K562 (cell line): ENCODE results near the gene ZNF844. TPM values are rescaled to one million over a fixed set of nuclear protein-coding genes. Genes with fewer than 3 reads are reported as not detected.
A peak's percentile ranks its signal among the peaks of the same experiment; 100 is the strongest.

Experiments used
- ATAC-seq: fragments of 200-7000 bp; cut with Tn5 transposase; 3 replicates; pipeline ENCODE4 v1.9.1; 2020; ENCODE audit warnings: moderate library complexity
- BruUV-seq: library from RNA; stranded (reverse); fragments of 400-500 nt; replicated peaks from 2 replicates; lab custom pipeline; 2021; lab: Mats Ljungman, UMichigan
- CTCF ChIA-PET: fragments of 300-600 bp; formaldehyde crosslinking; extraction: SDS; loops from one replicate; lab custom pipeline; 2021; ENCODE audit warnings: low intra/inter-chr PET ratio; lab: Yijun Ruan, JAX
- POLR2A ChIA-PET: fragments of 300-600, 350-650 bp; sonication (Branson Sonifier 250); formaldehyde crosslinking; extraction: SDS; loops from one replicate; lab custom pipeline; 2021; ENCODE audit warnings: antibody characterized with exemption, inconsistent platforms; lab: Yijun Ruan, JAX
- DNase-seq, 4 experiments: peaks; one replicate each; pipeline versions ENCODE4 v3.0.0 to v3.0.0-alpha.2; 2011 to 2018; ENCODE audit warnings: low spot score in 3 of 4, mixed read lengths in 3 of 4; ENCODE audit errors: extremely low read depth in 1 of 4
- FAIRE-seq: peaks from 2 replicates; lab custom pipeline; 2011; peaks lifted over from hg19 to GRCh38; lab: Jason Lieb, UNC
- H2AFZ ChIP-seq: 2 replicates; pipeline ENCODE4 v1.6.0; 2011; ENCODE audit warnings: low read depth, low read length, control low read depth, inconsistent platforms
- H3K27ac ChIP-seq: fragments of 200-600 bp; 3 replicates; pipeline ENCODE4 v1.8.0; 2011; ENCODE audit warnings: low read depth, mild to moderate bottlenecking, control low read depth, inconsistent platforms, low read length, moderate library complexity, mixed read lengths; ENCODE audit errors: extremely low read depth
- H3K27me3 ChIP-seq, 2 experiments: fragments of 300-600 bp in 1 of 2; 2 replicates in 1 of 2; 3 replicates in 1 of 2; pipeline versions ENCODE4 v1.6.0 to v1.8.0; 2011; ENCODE audit warnings: inconsistent platforms in 2 of 2, low read length in 2 of 2, mild to moderate bottlenecking in 1 of 2, mixed read lengths in 1 of 2, moderate library complexity in 1 of 2; ENCODE audit not compliant: control insufficient read depth in 2 of 2, insufficient read depth in 2 of 2
- H3K36me3 ChIP-seq: fragments of 300-600 bp; 3 replicates; pipeline ENCODE4 v1.8.0; 2011; ENCODE audit warnings: mild to moderate bottlenecking, low read length, inconsistent platforms; ENCODE audit not compliant: control insufficient read depth, insufficient read depth
- H3K4me1 ChIP-seq, 2 experiments: fragments of 200-600 bp in 1 of 2; replicated peaks in 1 of 2; 2 replicates in 1 of 2; 3 replicates in 1 of 2; pipeline versions ENCODE4 v1.5.1 to v1.8.0; 2011; ENCODE audit warnings: inconsistent platforms in 2 of 2, low read length in 2 of 2, mild to moderate bottlenecking in 1 of 2, mixed read lengths in 1 of 2, moderate library complexity in 1 of 2; ENCODE audit not compliant: control insufficient read depth in 2 of 2, insufficient read depth in 2 of 2
- H3K4me2 ChIP-seq: 2 replicates; pipeline ENCODE4 v1.6.1; 2011; ENCODE audit warnings: low read length, control low read depth, inconsistent platforms, mixed read lengths; ENCODE audit not compliant: insufficient read depth
- H3K4me3 ChIP-seq: fragments of 200-600 bp; sonication (generic), shearing (Covaris generic); 2 replicates; pipeline ENCODE4 v1.5.1; 2016; ENCODE audit warnings: control low read depth, inconsistent platforms
- H3K79me2 ChIP-seq: fragments of 200-600 bp; 3 replicates; pipeline ENCODE4 v1.8.0; 2011; ENCODE audit warnings: low read length, inconsistent platforms; ENCODE audit not compliant: control insufficient read depth, insufficient read depth
- H3K9ac ChIP-seq, 2 experiments: 2 replicates each; pipeline versions ENCODE4 v1.6.0 to v1.6.1; 2011; ENCODE audit warnings: low read depth in 2 of 2, low read length in 2 of 2, control low read depth in 1 of 2, inconsistent platforms in 1 of 2, mild to moderate bottlenecking in 1 of 2, mixed read lengths in 1 of 2; ENCODE audit not compliant: insufficient read depth in 1 of 2
- H3K9me1 ChIP-seq: one replicate; pipeline ENCODE4 v1.6.0; 2011; ENCODE audit warnings: inconsistent platforms, mild to moderate bottlenecking, low read length, moderate library complexity; ENCODE audit not compliant: control insufficient read depth, insufficient read depth
- H3K9me3 ChIP-seq: replicated peaks from 2 replicates; pipeline ENCODE4 v1.5.1; 2011; ENCODE audit warnings: low read depth, low read length, inconsistent platforms; ENCODE audit not compliant: control insufficient read depth, insufficient read depth
- H4K20me1 ChIP-seq: replicated peaks from 2 replicates; pipeline ENCODE4 v1.6.1; 2011; ENCODE audit warnings: low read length, inconsistent platforms, mixed read lengths; ENCODE audit not compliant: control insufficient read depth, insufficient read depth
- BHLHE40 ChIP-seq: IDR thresholded peaks from 2 replicates; pipeline ENCODE4 v1.6.1; 2011; ENCODE audit warnings: low read length, improper control_type of control experiment
- CBX1 ChIP-seq: sonication (generic); IDR thresholded peaks from 2 replicates; pipeline ENCODE4 v1.6.1; 2016; ENCODE audit warnings: antibody characterized with exemption, low read depth, mild to moderate bottlenecking
- CTCF ChIP-seq, 3 experiments: IDR thresholded peaks in 2 of 3; conservative IDR thresholded peaks in 1 of 3; 2 replicates each; pipeline ENCODE4 v1.5.1; 2011 to 2012; ENCODE audit warnings: low read length in 3 of 3, mild to moderate bottlenecking in 3 of 3, control low read depth in 2 of 3, improper control_type of control experiment in 1 of 3, inconsistent platforms in 1 of 3, low read depth in 1 of 3, mixed read lengths in 1 of 3, moderate library complexity in 1 of 3; ENCODE audit not compliant: insufficient read depth in 2 of 3
- EGR1 ChIP-seq: fragments of 450-650 bp; conservative IDR thresholded peaks from 2 replicates; pipeline ENCODE4 v1.6.1; 2017; ENCODE audit warnings: mild to moderate bottlenecking
- FOXA1 ChIP-seq: fragments of 450-650 bp; IDR thresholded peaks from 2 replicates; pipeline ENCODE4 v1.6.1; 2016; ENCODE audit warnings: mild to moderate bottlenecking, borderline replicate concordance
- POLR2G ChIP-seq: fragments of 200-400 bp; formaldehyde crosslinking; IDR thresholded peaks from 2 replicates; pipeline ENCODE4 v1.6.1; 2017; ENCODE audit warnings: low read depth, mild to moderate bottlenecking, antibody characterized with exemption, low read length, moderate library complexity
- REST ChIP-seq, 2 experiments: fragments of 450-650 bp; formaldehyde crosslinking in 1 of 2; IDR thresholded peaks; 2 replicates each; pipeline versions ENCODE4 v1.4.0 to v1.6.1; 2014 to 2020; ENCODE audit warnings: mild to moderate bottlenecking in 2 of 2, borderline replicate concordance in 1 of 2, low read depth in 1 of 2
- SLC30A9 ChIP-seq: fragments of 250-450 bp; sonication (Bioruptor Pico); IDR thresholded peaks from 2 replicates; pipeline ENCODE4 v1.8.0; 2022; ENCODE audit warnings: mild to moderate bottlenecking, moderate library complexity
- ZNF311 ChIP-seq: fragments of 250-450 bp; sonication (Bioruptor Pico); IDR thresholded peaks from 2 replicates; pipeline ENCODE4 v1.4.0; 2020; ENCODE audit warnings: mild to moderate bottlenecking, moderate library complexity
- ZNF561 ChIP-seq: fragments of 450-650 bp; formaldehyde crosslinking; conservative IDR thresholded peaks from 2 replicates; pipeline ENCODE4 v1.4.0; 2020; ENCODE audit warnings: mild to moderate bottlenecking, moderate library complexity
- WGBS: fragments of 100-300 bp; shearing (Covaris generic); methylation state at CpG from one replicate; pipeline ENCODE4 v1.1.6; 2016; ENCODE audit warnings: low coverage, mixed read lengths; ENCODE audit not compliant: insufficient coverage; ENCODE audit errors: missing lambda C conversion rate; 5-methylcytosine and 5-hydroxymethylcytosine counted together
- in situ Hi-C: fragments of 300-500 bp; cut with MboI; formaldehyde crosslinking; loops from 4 replicates; pipeline ENCODE4 v1.15.0; 2018; ENCODE audit warnings: inconsistent platforms, mixed read lengths
- intact Hi-C: fragments of 100-400 bp; cut with micrococcal nuclease; formaldehyde crosslinking; loops from 2 replicates; pipeline ENCODE4 v1.14.2; 2022
- polyA plus RNA-seq, 8 experiments: library from polyadenylated mRNA; depleted of rRNA in 4 of 8; stranded (reverse) in 5 of 8; unstranded in 3 of 8; fragments of >200 nt; fragmentation: Nextera tagmentation in 2 of 8; fragmentation: Illumina TruSeq in 1 of 8; extraction: Ambion mirVana in 2 of 8; extraction: Trizol in 1 of 8; gene quantifications; 2 replicates each; pipeline versions ENCODE4 v1.2.1 to v1.2.3, GENCODE V29; 2011 to 2014; ENCODE audit warnings: inconsistent platforms in 1 of 8, missing spikeins in 1 of 8
- total RNA-seq, 7 experiments: library from RNA; depleted of rRNA in 6 of 7; stranded (reverse); fragments of >200 nt in 6 of 7; fragmentation: Illumina TruSeq in 2 of 7; extraction: Trizol in 2 of 7; gene quantifications; 2 replicates each; pipeline versions ENCODE4 v1.2.1 to v1.2.3, GENCODE V29; 2011 to 2021; ENCODE audit warnings: low replicate concordance in 1 of 7

The ZNF844 gene
- total and polyA plus RNA-seq, 9 of the 15 experiments (the other 6 are each of a cell fraction or from before 2014, with no cell fraction given) = 0.80 to 4.5 (median 2.2) TPM

- TF ChIP-seq EGR1 (0 out of 2 replicates have a peak, but pooled peaks have one; percentile 12), ZNF311 (CRISPR knock-in tag) (no peak), CTCF (IDR thresholded peaks at IDR 0.05 in 2 of 3, conservative IDR thresholded peaks at IDR 0.05 in 1 of 3; ENCODE audit: insufficient read depth in 2 of 3, low read depth in 1 of 3, low read length in 3 of 3) (peak in 1 of 3 experiments; percentile 49; a peak in 2 of 6 replicates), BHLHE40 (peak; percentile 53; the same call in 1 of the 2 replicates), REST (IDR thresholded peaks at IDR 0.05; ENCODE audit: borderline replicate concordance) (peak; percentile 37; the same call in 1 of the 2 replicates), REST (CRISPR knock-in tag; IDR thresholded peaks at IDR 0.05; ENCODE audit: low read depth) (no peak), CBX1 (0 out of 2 replicates have a peak, but pooled peaks have one; percentile 34), FOXA1 (no peak), ZNF561 (CRISPR knock-in tag) (no peak), POLR2G (peak; percentile 61), SLC30A9 (CRISPR knock-in tag) (no peak)
- CTCF ChIA-PET = no interaction called here
- DNase-seq = peak in 2 of 4 experiments; percentile 15 to 17
- 58% methylated on average over 24 of the region's 33 CpGs for WGBS
- peak; percentile 47 for ATAC-seq
- no TSS peak for BruUV-seq
- H3K4me3 ChIP-seq = no peak overlapping the region
- H3K36me3 ChIP-seq = peaks cover 10% of the 10 kb centered on the region; the same call in 2 of the 3 replicates
- FAIRE-seq = no peak
- H3K27ac ChIP-seq = no peak overlapping the region
- no peaks in the 10 kb centered on the region for H4K20me1 ChIP-seq
- H3K27me3 ChIP-seq = no peaks in the 10 kb centered on the region
- H3K9me3 ChIP-seq = peaks cover 10% of the 10 kb centered on the region
- H3K79me2 ChIP-seq = no peaks in the 10 kb centered on the region
- intact Hi-C loops = no loop called here
- H3K4me2 ChIP-seq = no peak overlapping the region
- H3K9me1 ChIP-seq = no peaks in the 10 kb centered on the region
- in situ Hi-C loops = no loop called here
- peaks cover 0 to 5% of the 10 kb centered on the region in 2 experiments; a peak in 2 of 5 replicates for H3K4me1 ChIP-seq
- POLR2A ChIA-PET = interaction anchor here (0.6 to 0.7 kb wide), 3 partner anchors 135 to 700 kb away, joined by 3 to 4 read pairs (median 3); no protein-coding TSS in a partner anchor
- H2AFZ ChIP-seq = no peak overlapping the region
- 0 out of 4 replicates have a peak overlapping the region, but pooled peaks of 1 of the 2 experiments have one; percentile 9 for H3K9ac ChIP-seq
Observed at GRCh38 chr19:12117201-12117970, 52.9 kb downstream of the ZNF844 start.
